HG02623 (cell line): Measurements from ENCODE around the gene PTGES2.
"Not testable (repeated sequence)": the region's sequence is repeated elsewhere in the genome, so short reads cannot be mapped to it uniquely, and the experiment has no call there.

Experiments
- ATAC-seq: cut with Tn5 transposase; IDR thresholded peaks from one replicate; pipeline ENCODE4 v1.9.1; 2021; ENCODE audit warnings: moderate library complexity; ENCODE audit not compliant: unreplicated experiment

The PTGES2 gene

DNA sequence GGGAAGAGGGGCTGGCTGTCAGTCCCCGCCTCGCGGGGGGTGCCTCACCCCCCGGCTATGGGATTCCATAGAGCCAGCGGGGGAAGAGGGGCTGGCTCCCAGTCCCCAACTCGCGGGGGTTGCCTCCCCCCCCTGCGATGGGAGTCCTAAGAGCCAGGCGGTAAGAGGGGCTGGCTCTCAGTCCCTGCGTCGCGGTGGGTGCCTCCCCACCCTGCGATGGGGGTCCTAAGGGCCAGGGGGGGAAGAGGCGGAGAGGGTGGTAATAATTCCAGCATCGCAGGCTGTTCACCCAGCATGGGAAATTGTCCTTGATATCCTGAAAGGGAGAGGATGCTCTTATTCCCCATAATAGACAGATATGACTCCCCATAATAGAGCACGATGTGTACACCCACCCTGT lies 12.1 kb upstream of the PTGES2 start:
- ATAC-seq = no peak

DNA sequence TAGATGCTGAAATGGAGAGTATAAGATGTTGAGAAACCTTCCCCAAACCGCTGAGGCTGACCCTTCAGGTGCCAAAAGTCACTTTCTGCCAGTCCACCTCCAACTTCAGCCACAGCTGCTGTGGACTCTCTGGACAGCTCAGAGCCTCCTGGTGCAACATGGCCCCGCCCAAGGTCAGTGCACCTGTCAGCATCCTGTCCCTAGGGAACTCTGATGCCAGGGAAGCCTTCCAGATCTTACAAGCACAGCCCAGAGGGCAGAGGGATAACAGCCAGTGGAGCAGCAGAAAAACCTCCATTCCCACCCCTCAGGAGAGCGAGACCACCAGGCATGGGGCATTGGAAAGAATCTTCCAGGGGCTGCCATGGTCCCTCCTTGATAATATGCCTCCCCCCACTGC lies 10.5 kb upstream of the PTGES2 start:
- ATAC-seq = no peak

DNA sequence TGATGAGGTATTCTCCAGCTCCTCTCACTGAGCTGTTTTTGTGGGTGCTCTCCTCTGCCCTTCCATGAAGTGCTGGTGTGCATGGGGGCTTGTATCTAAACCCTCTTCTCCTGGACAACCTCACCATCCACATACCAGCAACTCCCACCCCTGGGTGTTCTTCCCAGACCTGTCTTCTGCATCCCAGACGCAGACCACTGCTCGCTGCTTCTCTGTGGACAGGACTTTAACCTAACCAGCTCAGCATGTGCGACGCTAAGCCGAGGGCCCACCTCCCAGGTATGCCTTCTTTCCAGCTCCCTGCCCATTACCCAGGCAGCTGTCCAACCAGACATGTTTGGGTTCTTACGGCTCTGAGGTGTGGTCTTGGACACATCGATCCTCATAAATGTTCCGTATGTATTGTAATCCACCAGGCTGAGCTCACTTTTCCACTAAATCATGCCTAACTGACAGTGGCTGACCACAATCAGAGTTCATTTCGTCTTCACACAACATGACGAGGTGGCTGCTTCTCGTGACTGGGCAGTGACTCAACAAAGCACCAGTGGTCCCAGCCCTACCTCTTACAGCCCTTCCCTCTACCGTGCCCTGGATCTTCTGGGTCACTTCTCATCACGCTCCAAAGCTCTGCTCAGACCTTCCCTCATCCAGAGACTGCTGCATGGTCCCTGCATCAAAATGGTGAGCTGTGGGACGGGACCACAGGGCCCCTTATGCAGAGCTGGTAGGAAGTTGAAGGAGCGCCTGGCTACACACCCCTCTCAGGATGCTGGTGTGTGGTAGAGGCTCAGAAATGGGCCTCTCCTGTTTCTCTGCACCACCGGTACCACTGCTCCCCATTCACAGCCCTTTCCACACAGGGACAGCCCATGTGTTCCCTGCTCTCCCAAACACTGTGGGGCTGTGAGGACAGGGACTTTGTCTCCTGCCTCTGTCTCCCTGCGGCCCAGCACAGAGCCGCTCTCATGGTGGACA lies 9.6 kb upstream of the PTGES2 start:
- ATAC-seq = no peak

DNA sequence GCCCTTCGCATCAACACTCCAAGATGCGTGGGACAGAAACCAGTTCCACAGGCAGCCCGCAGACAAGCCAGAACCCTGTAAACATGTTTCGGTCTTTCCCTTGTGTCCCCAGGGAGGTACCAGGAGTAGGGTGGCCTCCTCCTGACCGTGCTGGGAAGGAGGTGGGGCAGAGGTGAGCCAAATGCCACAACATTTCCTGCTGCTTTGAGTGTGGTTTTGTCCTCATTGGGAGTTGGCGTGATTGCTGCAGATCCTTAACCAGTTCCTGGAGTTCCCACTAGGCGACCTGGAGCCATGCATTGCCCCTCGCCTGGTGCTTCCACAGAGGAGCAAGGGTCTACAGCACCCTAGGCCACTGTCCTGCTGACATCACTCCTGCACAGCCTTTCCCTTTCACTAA lies 8.0 kb upstream of the PTGES2 start:
- ATAC-seq = not testable (repeated sequence)

DNA sequence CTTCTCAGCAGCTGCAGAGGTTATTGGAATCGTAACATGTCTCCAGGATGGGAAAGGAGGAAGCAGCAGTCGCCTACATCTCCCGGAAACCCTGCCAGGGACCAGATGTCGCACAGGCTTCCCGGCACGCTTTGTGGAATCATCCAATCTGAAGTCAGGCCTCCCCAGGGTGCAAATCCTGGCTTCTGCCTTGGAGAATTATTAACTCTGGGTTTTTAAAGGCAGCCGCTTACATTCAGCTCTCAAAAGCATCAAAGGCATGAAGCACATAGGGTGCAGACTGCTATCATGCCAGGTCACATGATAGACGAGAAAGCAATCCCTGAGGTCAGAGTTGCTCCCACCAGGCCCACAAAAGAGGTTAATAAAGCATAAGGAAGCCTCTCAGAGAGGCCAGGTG lies 4.6 kb upstream of the PTGES2 start:
- ATAC-seq = not testable (repeated sequence)

DNA sequence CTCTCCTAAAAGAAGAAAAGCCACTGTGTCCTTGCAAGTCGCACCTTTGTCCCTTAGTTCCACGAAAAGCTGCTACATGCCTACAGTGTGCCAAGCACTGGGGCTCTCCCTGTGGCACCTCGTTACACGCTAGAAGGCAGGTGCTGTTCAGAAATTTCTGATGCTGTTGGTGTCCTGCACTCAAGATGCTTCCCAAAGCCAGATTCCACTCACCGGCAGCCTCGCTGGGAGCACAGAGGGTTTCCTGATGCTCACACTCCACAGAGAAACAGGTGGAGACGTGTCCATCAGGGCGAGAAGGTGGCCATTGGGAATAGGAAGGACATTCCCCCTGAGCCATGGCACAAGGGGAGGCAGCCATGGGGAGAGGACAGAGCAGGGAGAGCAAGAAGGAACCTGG lies 3.8 kb upstream of the PTGES2 start:
- ATAC-seq = not testable (repeated sequence)

DNA sequence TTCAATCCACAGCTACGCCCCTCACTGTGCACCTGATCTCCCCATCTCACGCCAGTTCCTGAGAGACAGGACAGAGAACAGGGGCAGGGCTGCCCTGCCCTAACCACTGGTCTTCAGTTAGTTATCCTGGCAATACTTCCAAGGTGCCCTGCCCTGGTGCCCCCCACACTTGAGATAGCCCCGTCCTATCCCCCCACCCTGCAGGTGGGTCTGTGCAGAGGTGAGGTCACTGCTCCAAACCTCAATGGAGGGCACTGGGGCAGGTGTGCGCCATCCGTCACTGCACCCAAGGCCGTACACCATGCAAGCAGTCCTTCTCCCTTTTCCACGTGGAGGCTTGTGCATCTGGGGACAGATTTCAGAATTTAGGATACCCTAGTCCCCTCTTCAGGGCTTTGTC lies 3.1 kb upstream of the PTGES2 start:
- not testable (repeated sequence) for ATAC-seq

DNA sequence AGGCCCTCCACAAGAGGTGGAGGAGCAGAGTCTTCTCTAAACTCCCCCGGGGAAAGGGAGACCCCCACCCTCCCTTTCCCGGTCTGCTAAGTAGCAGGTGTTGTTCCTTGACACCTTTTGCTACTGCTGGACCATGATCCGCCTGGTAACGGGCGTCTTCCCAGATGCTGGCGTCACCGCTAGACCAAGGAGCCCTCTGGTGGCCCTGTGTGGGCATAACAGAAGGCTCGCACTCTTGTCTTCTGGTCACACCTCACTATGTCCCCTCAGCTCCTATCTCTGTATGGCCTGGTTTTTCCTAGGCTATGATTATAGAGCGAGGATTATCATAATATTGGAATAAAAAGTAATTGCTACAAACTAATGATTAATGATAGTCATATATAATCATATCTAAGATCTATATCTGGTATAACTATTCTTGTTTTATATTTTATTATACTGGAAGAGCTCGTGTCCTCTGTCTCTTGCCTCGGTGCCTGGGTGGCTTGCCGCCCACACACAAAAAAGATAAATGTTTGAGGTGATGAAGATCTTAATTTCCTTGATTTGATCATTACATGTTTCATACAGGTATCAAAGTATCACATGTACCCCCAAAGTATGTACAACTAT lies 2.6 kb upstream of the PTGES2 start:
- not testable (repeated sequence) for ATAC-seq

DNA sequence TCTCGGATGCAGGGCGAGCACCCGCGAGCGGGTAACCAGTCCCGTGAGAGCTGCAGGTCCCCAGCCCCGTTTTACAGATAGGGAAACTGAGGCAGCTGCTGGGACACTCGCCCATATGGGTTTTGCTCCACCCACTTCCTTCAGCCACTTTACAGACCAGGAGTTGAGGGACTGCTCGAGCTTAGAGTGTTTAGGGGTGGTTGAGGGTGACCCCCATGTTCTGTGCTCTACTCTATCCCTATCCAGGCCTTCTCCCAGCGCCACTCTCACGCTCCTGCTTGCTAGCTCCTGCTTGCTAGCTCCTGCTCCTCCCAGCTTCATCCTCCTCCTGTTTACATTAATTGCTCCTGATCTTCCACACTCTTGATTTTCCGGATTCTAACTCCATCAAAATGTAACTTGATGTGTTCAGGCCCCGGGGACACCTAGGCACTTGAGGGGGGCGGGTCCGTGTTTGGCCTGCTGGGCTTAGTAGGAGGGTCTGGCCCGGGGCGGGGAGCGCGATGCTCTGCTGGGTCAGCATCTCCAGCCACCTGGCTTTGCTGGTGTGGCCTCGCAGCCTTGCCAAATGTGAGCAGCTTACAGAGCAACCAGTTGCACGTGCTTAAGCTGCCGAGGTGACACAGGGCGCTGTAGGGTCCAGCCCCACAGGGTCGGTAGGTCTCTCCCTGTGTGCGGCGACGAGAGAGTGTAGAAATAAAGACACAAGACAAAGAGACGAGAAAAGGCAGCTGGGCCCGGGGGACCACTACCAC lies 1.5 kb upstream of the PTGES2 start:
- no peak for ATAC-seq

DNA sequence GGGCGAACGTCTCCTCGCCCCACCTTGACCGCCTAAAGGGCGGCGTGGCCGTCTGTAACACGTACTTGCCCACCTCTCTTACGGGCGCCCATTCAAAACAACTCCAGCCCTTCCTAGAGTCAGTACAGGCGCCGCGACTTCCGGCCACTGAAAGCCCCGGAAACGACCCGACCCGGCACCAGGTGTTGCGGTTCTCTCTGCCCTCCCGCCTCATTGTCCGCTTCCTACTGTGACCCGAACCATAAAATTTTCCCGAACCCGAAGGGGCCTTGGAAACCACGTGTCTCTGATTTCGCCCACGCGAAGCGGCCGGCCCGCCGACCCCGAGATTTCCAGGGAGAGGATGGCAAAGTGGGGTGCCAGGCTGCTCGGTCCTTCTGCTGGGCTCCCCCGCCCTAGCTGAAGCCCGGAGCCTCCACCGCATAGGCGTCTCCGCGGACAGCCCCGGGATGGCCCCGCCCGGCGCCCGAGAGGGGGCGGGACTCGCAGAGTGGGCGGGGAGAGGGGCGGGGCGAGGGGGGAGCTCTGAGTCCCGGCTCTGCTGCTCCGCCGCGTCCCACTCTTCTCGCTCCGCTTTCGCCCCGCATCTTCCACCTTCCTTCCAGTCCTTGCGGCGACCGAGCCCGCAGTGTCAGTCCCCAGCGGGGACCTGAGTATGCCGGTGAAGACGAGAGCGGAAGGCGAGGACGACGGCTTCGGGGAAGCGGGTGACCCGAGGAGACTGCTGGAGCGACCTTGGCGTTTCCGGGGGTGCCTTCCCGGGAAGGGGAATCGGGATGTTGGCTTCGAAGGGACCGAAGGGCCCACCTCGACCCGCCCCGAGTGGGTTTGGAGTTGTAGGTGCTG lies 684 bp upstream of the PTGES2 start:
- peak; percentile 52 for ATAC-seq

DNA sequence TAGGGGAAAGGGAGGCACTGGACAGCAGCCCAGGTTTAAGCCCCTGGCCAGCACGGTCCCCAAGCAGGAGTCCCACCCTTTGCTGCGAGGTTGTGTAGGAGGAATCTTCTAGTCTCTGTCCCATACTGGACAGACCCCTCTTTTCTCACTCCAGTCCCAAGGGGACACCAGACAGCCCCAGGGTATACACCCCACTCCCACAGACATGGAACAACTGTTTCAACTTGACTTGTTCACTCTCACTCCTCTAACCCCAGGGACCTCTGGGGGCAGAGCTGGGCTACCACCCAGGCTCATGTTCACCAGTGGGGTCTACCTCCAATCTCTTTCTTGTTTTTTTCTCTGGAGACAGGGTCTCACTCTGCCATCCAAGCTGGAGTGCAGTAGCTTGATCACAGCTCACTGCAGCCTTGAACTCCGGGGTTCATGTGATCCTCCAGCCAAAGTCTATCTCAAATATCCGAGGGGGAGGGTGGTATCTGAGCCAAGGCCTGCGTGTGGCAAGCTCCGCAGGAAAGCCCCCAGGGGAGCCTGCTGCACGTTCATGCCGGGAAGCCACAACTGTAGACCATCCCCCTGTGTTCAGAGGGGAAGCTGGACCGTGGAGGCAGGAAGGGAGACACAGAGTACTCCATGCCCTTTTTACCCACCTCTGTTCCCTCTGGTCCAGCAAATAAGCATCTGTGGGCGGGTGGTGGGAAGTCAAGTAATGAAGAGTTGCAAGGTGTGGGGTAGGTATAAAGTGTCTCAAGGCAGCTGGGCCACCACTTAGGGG lies 1.8 kb downstream of the PTGES2 start:
- no peak for ATAC-seq

DNA sequence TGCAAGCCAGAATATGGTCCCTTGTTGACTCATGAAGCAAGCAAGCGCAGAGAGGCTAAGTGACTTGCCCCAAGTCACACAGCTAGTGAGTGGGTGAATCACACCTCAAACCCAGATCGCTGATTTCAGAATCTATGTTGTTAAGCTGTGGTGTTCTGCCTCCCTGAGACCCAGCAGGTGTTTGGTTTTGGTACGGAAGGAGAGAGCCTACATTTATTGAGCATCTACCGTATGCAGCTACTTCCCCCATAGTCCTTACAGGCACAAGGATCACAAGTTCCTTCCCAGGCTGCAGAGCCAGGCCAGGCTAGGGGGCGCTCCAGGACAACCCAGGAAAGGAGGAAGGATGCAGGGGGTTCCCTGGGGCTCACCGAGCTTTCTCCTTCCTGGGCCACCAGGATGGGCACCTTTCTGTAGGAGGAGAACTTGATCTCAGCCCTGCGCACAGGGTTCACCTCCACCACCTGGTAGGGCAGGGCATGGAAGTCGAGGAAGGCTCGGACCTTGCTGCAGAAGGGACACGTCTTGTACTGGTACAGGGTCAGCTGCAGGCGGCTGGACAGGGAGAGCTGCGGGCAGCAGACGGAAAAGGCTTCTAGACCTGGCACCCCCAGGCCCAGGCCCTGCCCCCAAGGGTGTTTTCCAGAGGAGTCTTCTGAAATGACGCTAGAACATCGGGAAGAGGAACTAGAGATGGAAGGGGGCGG lies 2.5 kb downstream of the PTGES2 start:
- no peak for ATAC-seq

DNA sequence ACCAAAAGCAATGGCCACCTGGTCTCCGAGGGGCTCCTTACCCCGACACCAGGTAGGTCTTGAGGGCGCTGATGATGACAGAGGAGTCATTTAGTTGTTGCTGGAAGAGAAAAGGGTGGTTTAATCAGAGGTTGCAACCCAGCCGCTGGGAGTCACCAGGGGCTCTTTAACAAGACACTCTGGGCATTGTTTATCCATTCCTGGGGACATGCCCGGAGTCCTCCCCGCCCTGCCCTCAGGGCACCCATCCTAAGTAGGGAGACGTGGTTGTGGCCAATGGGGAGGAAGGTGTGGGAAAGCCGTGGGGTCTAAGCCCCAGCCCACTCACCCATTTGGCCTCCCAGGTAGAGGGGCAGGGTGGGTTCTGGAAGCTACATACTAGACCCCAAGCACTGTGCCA lies 3.1 kb downstream of the PTGES2 start:
- no peak for ATAC-seq

DNA sequence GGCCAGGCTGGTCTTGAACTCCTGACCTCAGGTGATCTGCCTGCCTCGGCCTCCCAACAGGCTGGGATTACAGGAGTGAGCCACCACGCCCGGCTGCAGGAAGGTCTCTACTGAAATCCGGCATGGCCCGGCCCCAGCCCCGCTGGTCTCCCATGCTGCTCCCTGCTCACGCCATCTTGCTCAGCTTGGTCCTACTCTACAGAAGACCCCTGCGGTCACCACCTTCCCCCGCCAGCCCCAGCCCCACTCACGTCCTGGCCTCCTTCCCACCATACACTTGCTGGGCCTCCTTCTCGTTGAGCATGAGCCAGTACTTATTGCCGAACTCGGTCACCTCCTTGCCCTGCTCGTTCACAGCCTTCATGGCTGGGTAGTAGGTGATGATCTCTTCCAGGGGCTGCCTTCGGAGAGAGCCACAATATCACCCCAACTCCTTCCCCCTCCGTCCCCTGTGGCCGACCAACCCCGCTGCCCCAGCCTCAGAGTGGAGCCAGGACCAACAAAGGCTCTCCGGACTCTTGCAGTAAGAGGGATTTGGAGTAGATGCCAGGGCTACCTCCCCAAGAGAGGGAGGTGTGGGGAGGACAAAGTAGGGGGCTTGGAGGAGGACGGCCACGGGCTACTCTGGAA lies 4.0 kb downstream of the PTGES2 start:
- ATAC-seq = no peak

DNA sequence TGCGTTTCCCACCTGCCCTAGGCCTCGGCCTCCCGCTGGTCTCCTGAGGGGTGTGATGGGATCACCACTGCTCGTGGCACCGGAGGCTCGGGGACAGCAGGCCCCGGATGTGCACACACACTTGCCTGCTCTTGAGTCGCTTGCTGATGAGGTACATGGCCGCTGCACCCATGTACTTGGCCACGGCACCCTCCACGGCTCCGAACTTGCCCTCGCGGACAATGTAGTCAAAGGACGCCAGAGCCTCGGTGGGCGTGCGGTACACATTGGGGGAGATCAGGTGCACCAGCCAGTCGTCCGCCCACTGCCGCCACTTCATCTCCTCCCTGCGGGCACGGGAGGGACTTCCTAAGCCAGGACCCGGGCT lies 4.7 kb downstream of the PTGES2 start:
- ATAC-seq = no peak

DNA sequence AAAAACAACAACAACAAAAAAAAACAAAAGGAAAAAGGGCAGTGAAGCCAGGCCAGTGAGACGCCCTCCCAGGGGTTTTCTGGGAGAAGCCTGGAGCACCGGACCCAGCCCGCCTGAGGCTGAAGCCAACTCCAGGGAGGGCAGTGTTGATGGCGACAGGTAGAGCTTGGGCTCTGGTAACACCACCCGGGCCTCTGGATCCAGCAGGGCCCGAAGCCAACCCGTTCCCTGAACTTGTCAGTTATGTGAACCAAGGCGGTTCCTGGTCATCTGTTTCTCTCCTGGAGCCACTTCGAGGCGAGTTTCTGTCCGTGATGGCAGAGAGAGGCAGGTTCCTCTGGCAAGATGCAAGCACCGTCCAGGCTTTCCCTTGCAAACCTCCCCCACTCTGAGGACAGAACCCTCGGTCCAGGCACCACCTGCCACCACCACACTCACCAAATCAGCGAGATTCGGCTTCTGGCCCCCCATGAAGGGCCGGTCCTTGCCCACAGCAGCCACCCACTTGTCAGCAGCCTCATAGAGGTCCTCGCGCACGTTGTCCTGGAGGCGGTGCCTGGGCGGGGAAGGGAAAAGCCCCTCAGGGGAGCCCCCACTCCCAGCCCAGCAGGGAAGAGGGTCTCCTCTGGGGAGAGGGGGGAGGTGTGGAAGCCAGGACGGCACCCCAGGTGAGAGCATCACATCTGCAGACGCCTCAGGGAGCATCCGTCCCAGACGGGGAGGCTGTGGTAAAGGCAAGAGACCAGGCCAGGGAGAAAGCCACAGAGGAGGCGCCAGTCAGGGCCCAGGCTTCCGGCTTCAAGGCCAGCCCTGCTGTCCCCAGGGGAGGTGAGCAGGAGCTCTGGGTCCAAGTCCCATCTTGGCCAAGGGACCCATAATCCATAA lies 5.4 kb downstream of the PTGES2 start:
- no peak for ATAC-seq

DNA sequence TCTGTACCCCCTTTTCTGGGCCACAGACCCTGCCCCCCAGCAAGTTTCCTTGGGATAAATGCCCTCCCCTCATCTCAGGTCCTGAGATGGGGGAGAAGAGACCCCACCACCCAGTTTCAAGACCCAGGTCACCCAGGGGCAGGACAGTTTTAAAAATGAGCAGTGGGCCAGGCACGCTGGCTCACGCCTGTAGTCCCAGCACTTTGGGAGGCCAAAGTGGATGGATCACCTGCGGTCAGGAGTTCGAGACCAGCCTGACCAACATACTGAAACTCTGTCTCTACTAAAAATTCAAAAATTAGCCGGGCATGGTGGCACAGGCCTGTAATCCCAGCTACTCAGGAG lies 6.1 kb downstream of the PTGES2 start:
- no peak for ATAC-seq
